Colonic mucosa (tissue), 4 donors: ENCODE results near the gene ZNF275. TPM values are rescaled to one million over a fixed set of nuclear protein-coding genes. Genes with fewer than 3 reads are reported as not detected.

Source experiments
- DNase-seq: peaks from one replicate; pipeline ENCODE4 v3.0.0-alpha.2; 2020
- H3K27ac ChIP-seq: fragments of 200-600 bp; one replicate; pipeline ENCODE4 v1.8.0; 2021
- H3K27me3 ChIP-seq: fragments of 200-600 bp; one replicate; pipeline ENCODE4 v1.8.0; 2021
- H3K36me3 ChIP-seq: fragments of 200-600 bp; one replicate; pipeline ENCODE4 v1.8.0; 2021
- H3K4me1 ChIP-seq: fragments of 200-600 bp; one replicate; pipeline ENCODE4 v1.8.0; 2021; ENCODE audit warnings: mild to moderate bottlenecking
- H3K4me3 ChIP-seq: fragments of 200-600 bp; one replicate; pipeline ENCODE4 v1.8.0; 2021
- H3K9ac ChIP-seq, 2 donors: one replicate each; pipeline ENCODE4 v1.7.0; 2013; ENCODE audit warnings: control low read depth in 2 of 2, low read depth in 2 of 2, low read length in 2 of 2
- H3K9me3 ChIP-seq: fragments of 200-600 bp; one replicate; pipeline ENCODE4 v1.8.0; 2021
- CTCF ChIP-seq: fragments of 200-600 bp; IDR thresholded peaks from one replicate; pipeline ENCODE4 v1.8.0; 2022; ENCODE audit warnings: antibody characterized with exemption, mild to moderate bottlenecking
- intact Hi-C: fragments of 100-400 bp; cut with DNase I; formaldehyde crosslinking; loops from one replicate; pipeline ENCODE4 v1.14.1; 2022
- total RNA-seq, 2 donors: library from RNA; stranded (reverse); fragmentation: NEBNext Ultra II Directional in 1 of 2; extraction: Animal tissue kit (Norgen Biotek cat#: 25700) in 1 of 2; gene quantifications; one replicate each; pipeline ENCODE4 v1.2.1, GENCODE V29; 2021
- donor health status: healthy.
- donor health status: DM: no; HTN: no; CAD: no.
- donor health status: DM: no; HTN: no; CAD: no.

The ZNF275 gene
- total RNA-seq, 2 donors from 2014 or later = 5.4 to 5.8 TPM

- Histone ChIP-seq H3K4me1 (no peaks in the 10 kb centered on the region), H3K9me3 (no peaks in the 10 kb centered on the region), H3K9ac (no peak overlapping the region), H3K36me3 (no peaks in the 10 kb centered on the region), H3K27ac (no peak overlapping the region), H3K4me3 (no peak overlapping the region), H3K27me3 (no peaks in the 10 kb centered on the region)
- intact Hi-C loops = no loop called here
- no peak for TF ChIP-seq CTCF
- no peak for DNase-seq
Observed at GRCh38 chrX:153366119-153366518, 32.2 kb downstream of the ZNF275 start.

- Histone ChIP-seq H3K27ac (no peak overlapping the region), H3K9ac (no peak overlapping the region), H3K27me3 (no peaks in the 10 kb centered on the region), H3K4me1 (no peaks in the 10 kb centered on the region), H3K4me3 (no peak overlapping the region), H3K36me3 (no peaks in the 10 kb centered on the region), H3K9me3 (no peaks in the 10 kb centered on the region)
- intact Hi-C loops = no loop called here
- no peak for TF ChIP-seq CTCF
- no peak for DNase-seq
Observed at GRCh38 chrX:153366878-153367538, 33.1 kb downstream of the ZNF275 start.

- Histone ChIP-seq H3K4me3 (no peak overlapping the region), H3K9ac (no peak overlapping the region), H3K27me3 (no peaks in the 10 kb centered on the region), H3K9me3 (no peaks in the 10 kb centered on the region), H3K36me3 (no peaks in the 10 kb centered on the region), H3K27ac (no peak overlapping the region), H3K4me1 (no peaks in the 10 kb centered on the region)
- TF ChIP-seq CTCF = no peak
- intact Hi-C loops = no loop called here
- no peak for DNase-seq
Observed at GRCh38 chrX:153370293-153371055, 36.5 kb downstream of the ZNF275 start.

DNA sequence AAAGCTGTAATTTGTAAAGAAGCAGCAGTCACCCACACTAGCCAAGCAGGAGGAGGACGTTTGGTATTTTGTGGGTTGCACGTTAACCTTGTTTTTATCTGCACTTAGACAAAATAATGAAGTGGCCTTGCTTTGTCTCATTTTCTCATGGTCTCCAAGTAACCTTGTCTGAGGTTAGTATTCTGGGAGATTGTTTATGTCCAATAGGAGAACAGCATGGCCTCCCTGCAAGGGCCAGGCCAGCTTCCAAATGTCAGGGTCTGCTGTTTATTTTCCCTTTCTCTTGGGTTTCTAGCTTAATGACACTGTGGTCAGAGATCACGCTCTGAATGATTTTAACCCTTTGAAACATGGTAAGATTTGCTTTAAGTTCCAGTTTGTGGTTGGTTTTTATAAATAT is 37.3 kb downstream of the ZNF275 start:
- intact Hi-C loops = no loop called here
- no peaks in the 10 kb centered on the region for H3K27me3 ChIP-seq
- H3K9me3 ChIP-seq = no peaks in the 10 kb centered on the region
- H3K9ac ChIP-seq = no peak overlapping the region
- H3K4me1 ChIP-seq = no peaks in the 10 kb centered on the region
- H3K27ac ChIP-seq = no peak overlapping the region
- DNase-seq = no peak
- no peaks in the 10 kb centered on the region for H3K36me3 ChIP-seq
- no peak for TF ChIP-seq CTCF
- no peak overlapping the region for H3K4me3 ChIP-seq

GRCh38 chrX:153372949-153373348 is 39.0 kb downstream of the ZNF275 start:
- TF ChIP-seq CTCF = no peak
- intact Hi-C loops = no loop called here
- no peak overlapping the region for H3K4me3 ChIP-seq
- no peak overlapping the region for H3K9ac ChIP-seq
- no peak for DNase-seq
- H3K9me3 ChIP-seq = no peaks in the 10 kb centered on the region
- no peak overlapping the region for H3K27ac ChIP-seq
- no peaks in the 10 kb centered on the region for H3K27me3 ChIP-seq
- H3K36me3 ChIP-seq = no peaks in the 10 kb centered on the region
- H3K4me1 ChIP-seq = no peaks in the 10 kb centered on the region
